Measurements from ENCODE around the gene ABCA10. TPM values are rescaled to one million over a fixed set of nuclear protein-coding genes. Genes with fewer than 3 reads are reported as not detected.
"Not testable (repeated sequence)": the region's sequence is repeated elsewhere in the genome, so short reads cannot be mapped to it uniquely, and the experiment has no call there.

The ABCA10 gene
- total RNA-seq, 1 experiment from 2014 or later, result 0.90 TPM

- CTCF ChIA-PET, result no interaction called here
- no peak for TF ChIP-seq TCF7L2 (IDR thresholded peaks at IDR 0.05; ENCODE audit: low read depth, low read length)
- DNase-seq (ENCODE audit: low read depth, low spot score), result no peak
- POLR2A ChIA-PET, result no interaction called here
- H3K9me3 ChIP-seq (ENCODE audit: control insufficient read depth, insufficient read depth, low read depth, low read length), result no peaks in the 10 kb centered on the region
- in situ Hi-C loops (cut with HindIII; ENCODE audit: low pct_unique_long_range_greater_than_20kb, low sequenced_read_pairs), result no loop called here
- H3K36me3 ChIP-seq (ENCODE audit: control insufficient read depth, insufficient read depth, low read length), result no peaks in the 10 kb centered on the region
- H3K27me3 ChIP-seq (ENCODE audit: control insufficient read depth, insufficient read depth, low read length), result no peaks in the 10 kb centered on the region
- no peak overlapping the region for H3K4me3 ChIP-seq (ENCODE audit: low read depth in 2 of 2, low read length in 2 of 2)
- no peak for ATAC-seq
- no peak overlapping the region for H3K27ac ChIP-seq (ENCODE audit: low read length)
- BruUV-seq (replicated peaks), result no TSS peak
- intact Hi-C loops (cut with micrococcal nuclease; ENCODE audit: unreplicated experiment), result no loop called here
- H3K4me1 ChIP-seq (ENCODE audit: control insufficient read depth, insufficient read depth, low read length), result peaks cover 3% of the 10 kb centered on the region; the same call in 1 of the 2 replicates
Observed at GRCh38 chr17:69170377-69170776, 58.2 kb downstream of the ABCA10 start.

DNA sequence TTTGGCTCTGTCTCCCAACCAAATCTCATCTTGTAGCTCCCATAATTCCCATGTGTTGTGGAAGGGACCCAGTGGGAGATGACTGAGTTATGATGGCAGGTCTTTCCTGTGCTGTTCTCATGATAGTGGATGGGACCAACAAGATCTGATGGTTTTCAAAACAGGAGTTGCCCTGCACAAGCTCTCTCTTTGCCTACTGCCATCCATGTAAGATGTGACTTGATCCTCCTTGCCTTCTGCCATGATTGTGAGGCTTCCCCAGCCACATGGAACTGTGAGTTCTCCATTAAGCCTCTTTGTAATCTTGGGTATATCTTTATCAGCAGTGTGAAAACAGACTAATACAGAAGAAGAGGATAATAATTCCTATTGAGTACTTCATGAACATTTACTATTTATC lies 60.0 kb downstream of the ABCA10 start:
- H3K4me3 ChIP-seq (ENCODE audit: low read depth in 2 of 2, low read length in 2 of 2); H3K36me3 ChIP-seq (ENCODE audit: control insufficient read depth, insufficient read depth, low read length); CTCF ChIA-PET; POLR2A ChIA-PET; H3K27me3 ChIP-seq (ENCODE audit: control insufficient read depth, insufficient read depth, low read length); H3K27ac ChIP-seq (ENCODE audit: low read length); H3K9me3 ChIP-seq (ENCODE audit: control insufficient read depth, insufficient read depth, low read depth, low read length); intact Hi-C loops (cut with micrococcal nuclease; ENCODE audit: unreplicated experiment); H3K4me1 ChIP-seq (ENCODE audit: control insufficient read depth, insufficient read depth, low read length); BruUV-seq (replicated peaks); ATAC-seq; DNase-seq (ENCODE audit: low read depth, low spot score); in situ Hi-C loops (cut with HindIII; ENCODE audit: low pct_unique_long_range_greater_than_20kb, low sequenced_read_pairs): not testable (repeated sequence)

GRCh38 chr17:69166957-69167356 lies 61.7 kb downstream of the ABCA10 start:
- DNase-seq (ENCODE audit: low read depth, low spot score) (no peak), ATAC-seq (no peak)
- no peaks in the 10 kb centered on the region for H3K4me1 ChIP-seq (ENCODE audit: control insufficient read depth, insufficient read depth, low read length)
- ChIA-PET POLR2A (no interaction called here), CTCF (no interaction called here)
- no peaks in the 10 kb centered on the region for H3K9me3 ChIP-seq (ENCODE audit: control insufficient read depth, insufficient read depth, low read depth, low read length)
- no TSS peak for BruUV-seq (replicated peaks)
- no peak overlapping the region for H3K27ac ChIP-seq (ENCODE audit: low read length)
- in situ Hi-C loops (cut with HindIII; ENCODE audit: low pct_unique_long_range_greater_than_20kb, low sequenced_read_pairs), result no loop called here
- TF ChIP-seq CTCF (IDR thresholded peaks at IDR 0.05) (no peak), TCF7L2 (IDR thresholded peaks at IDR 0.05; ENCODE audit: low read depth, low read length) (no peak), POLR2AphosphoS5 (IDR thresholded peaks at IDR 0.05; ENCODE audit: low read depth, low read length) (no peak), SIN3A (IDR thresholded peaks at IDR 0.05; ENCODE audit: borderline replicate concordance, insufficient read depth, low read depth, low read length) (no peak)
- TF ChIP-seq, protein P1, sequence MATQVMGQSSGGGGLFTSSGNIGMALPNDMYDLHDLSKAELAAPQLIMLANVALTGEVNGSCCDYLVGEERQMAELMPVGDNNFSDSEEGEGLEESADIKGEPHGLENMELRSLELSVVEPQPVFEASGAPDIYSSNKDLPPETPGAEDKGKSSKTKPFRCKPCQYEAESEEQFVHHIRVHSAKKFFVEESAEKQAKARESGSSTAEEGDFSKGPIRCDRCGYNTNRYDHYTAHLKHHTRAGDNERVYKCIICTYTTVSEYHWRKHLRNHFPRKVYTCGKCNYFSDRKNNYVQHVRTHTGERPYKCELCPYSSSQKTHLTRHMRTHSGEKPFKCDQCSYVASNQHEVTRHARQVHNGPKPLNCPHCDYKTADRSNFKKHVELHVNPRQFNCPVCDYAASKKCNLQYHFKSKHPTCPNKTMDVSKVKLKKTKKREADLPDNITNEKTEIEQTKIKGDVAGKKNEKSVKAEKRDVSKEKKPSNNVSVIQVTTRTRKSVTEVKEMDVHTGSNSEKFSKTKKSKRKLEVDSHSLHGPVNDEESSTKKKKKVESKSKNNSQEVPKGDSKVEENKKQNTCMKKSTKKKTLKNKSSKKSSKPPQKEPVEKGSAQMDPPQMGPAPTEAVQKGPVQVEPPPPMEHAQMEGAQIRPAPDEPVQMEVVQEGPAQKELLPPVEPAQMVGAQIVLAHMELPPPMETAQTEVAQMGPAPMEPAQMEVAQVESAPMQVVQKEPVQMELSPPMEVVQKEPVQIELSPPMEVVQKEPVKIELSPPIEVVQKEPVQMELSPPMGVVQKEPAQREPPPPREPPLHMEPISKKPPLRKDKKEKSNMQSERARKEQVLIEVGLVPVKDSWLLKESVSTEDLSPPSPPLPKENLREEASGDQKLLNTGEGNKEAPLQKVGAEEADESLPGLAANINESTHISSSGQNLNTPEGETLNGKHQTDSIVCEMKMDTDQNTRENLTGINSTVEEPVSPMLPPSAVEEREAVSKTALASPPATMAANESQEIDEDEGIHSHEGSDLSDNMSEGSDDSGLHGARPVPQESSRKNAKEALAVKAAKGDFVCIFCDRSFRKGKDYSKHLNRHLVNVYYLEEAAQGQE (IDR thresholded peaks at IDR 0.05; ENCODE audit: insufficient read depth in 1 of 2, low read depth in 2 of 2, low read length in 1 of 2), result no peak
- H3K36me3 ChIP-seq (ENCODE audit: control insufficient read depth, insufficient read depth, low read length), result no peaks in the 10 kb centered on the region
- intact Hi-C loops (cut with micrococcal nuclease; ENCODE audit: unreplicated experiment), result no loop called here
- H3K27me3 ChIP-seq (ENCODE audit: control insufficient read depth, insufficient read depth, low read length), result no peaks in the 10 kb centered on the region
- H3K4me3 ChIP-seq (ENCODE audit: low read depth in 2 of 2, low read length in 2 of 2), result no peak overlapping the region
